HepG2 (cell line): ENCODE results near the gene GPRC5D. TPM values are rescaled to one million over a fixed set of nuclear protein-coding genes. Genes with fewer than 3 reads are reported as not detected.

Experiments used
- ARNT2 ChIP-seq: sonication (generic); formaldehyde crosslinking; IDR thresholded peaks from 2 replicates; pipeline ENCODE4 v1.8.0; 2022; ENCODE audit warnings: mild to moderate bottlenecking, low read depth, missing genetic modification reagents, moderate library complexity
- CCAR2 ChIP-seq: fragments of 200-400 bp; formaldehyde crosslinking; optimal IDR thresholded peaks from 2 replicates; pipeline ENCODE3; 2018; ENCODE audit warnings: low read depth, mild to moderate bottlenecking, low read length, moderate library complexity
- DNMT3B ChIP-seq: conservative IDR thresholded peaks from 2 replicates; pipeline ENCODE4 v1.6.1; 2016; ENCODE audit warnings: missing biosample characterization, control low read depth
- HNRNPK ChIP-seq: fragments of 200-400 bp; formaldehyde crosslinking; IDR thresholded peaks from 2 replicates; pipeline ENCODE4 v1.6.1; 2018; ENCODE audit warnings: low read length, low read depth, moderate library complexity, mild to moderate bottlenecking; ENCODE audit not compliant: poor library complexity, severe bottlenecking
- KLF11 ChIP-seq: IDR thresholded peaks from 2 replicates; pipeline ENCODE4 v1.6.1; 2016; ENCODE audit warnings: missing compliant biosample characterization
- MEIS1 ChIP-seq: sonication (generic); formaldehyde crosslinking; IDR thresholded peaks from 2 replicates; pipeline ENCODE4 v1.9.0; 2021; ENCODE audit warnings: mild to moderate bottlenecking, missing genetic modification reagents, moderate library complexity, borderline replicate concordance
- SATB2 ChIP-seq: sonication (generic); formaldehyde crosslinking; IDR thresholded peaks from 2 replicates; pipeline ENCODE4 v1.5.0; 2020; ENCODE audit warnings: missing genetic modification reagents
- XBP1 ChIP-seq: sonication (generic); formaldehyde crosslinking; IDR thresholded peaks from 2 replicates; pipeline ENCODE4 v1.5.0; 2020; ENCODE audit warnings: missing genetic modification reagents
- ZNF12 ChIP-seq: sonication (generic); formaldehyde crosslinking; IDR thresholded peaks from 2 replicates; pipeline ENCODE4 v1.5.0; 2020; ENCODE audit warnings: missing genetic modification reagents
- ZNF124 ChIP-seq: sonication (generic); formaldehyde crosslinking; IDR thresholded peaks from 2 replicates; pipeline ENCODE4 v1.4.0; 2020; ENCODE audit warnings: missing genetic modification reagents
- ZNF326 ChIP-seq: sonication (generic); formaldehyde crosslinking; IDR thresholded peaks from 2 replicates; pipeline ENCODE4 v1.4.0; 2020; ENCODE audit warnings: missing genetic modification reagents, borderline replicate concordance
- ZNF605 ChIP-seq: sonication (generic); formaldehyde crosslinking; IDR thresholded peaks from 2 replicates; pipeline ENCODE4 v1.8.0; 2022; ENCODE audit warnings: mild to moderate bottlenecking, missing genetic modification reagents
- ZSCAN30 ChIP-seq: sonication (generic); formaldehyde crosslinking; IDR thresholded peaks from 2 replicates; pipeline ENCODE4 v1.5.0; 2020; ENCODE audit warnings: mild to moderate bottlenecking, missing genetic modification reagents
- polyA plus RNA-seq, 8 experiments: library from polyadenylated mRNA; depleted of rRNA in 3 of 8; stranded (reverse) in 7 of 8; unstranded in 1 of 8; fragments of >200 nt; fragmentation: Illumina TruSeq in 4 of 8; extraction: Trizol in 4 of 8; gene quantifications; 2 replicates each; pipeline versions ENCODE4 v1.2.1 to v1.2.3, GENCODE V29; 2011 to 2016; ENCODE audit warnings: low read depth in 4 of 8, missing spikeins in 1 of 8, mixed read lengths in 1 of 8; ENCODE audit not compliant: insufficient read depth in 1 of 8
- total RNA-seq, 5 experiments: library from RNA; depleted of rRNA; stranded (reverse); fragments of >200 nt; fragmentation: Illumina TruSeq; extraction: Trizol; gene quantifications; 2 replicates each; pipeline ENCODE4 v1.2.3, GENCODE V29; 2016; ENCODE audit warnings: low read depth in 1 of 5
- TF ChIP-seq, protein P1 (sequence below): sonication (generic); formaldehyde crosslinking; IDR thresholded peaks from 2 replicates; pipeline ENCODE4 v1.4.0; 2020; ENCODE audit warnings: missing genetic modification reagents
- TF ChIP-seq, protein P2 (sequence below): sonication (generic); formaldehyde crosslinking; IDR thresholded peaks from 2 replicates; pipeline ENCODE4 v1.9.0; 2021; ENCODE audit warnings: missing genetic modification reagents, borderline replicate concordance
- TF ChIP-seq, protein P3 (sequence below): sonication (generic); formaldehyde crosslinking; IDR thresholded peaks from one replicate; pipeline ENCODE4 v1.5.1; 2020; ENCODE audit warnings: mild to moderate bottlenecking, missing genetic modification reagents; ENCODE audit errors: not compliant biosample characterization
- TF ChIP-seq, protein P4 (sequence below): sonication (generic); formaldehyde crosslinking; IDR thresholded peaks from 2 replicates; pipeline ENCODE4 v1.5.0; 2020; ENCODE audit warnings: missing genetic modification reagents, mild to moderate bottlenecking, borderline replicate concordance

The GPRC5D gene
- total and polyA plus RNA-seq, 2 of the 13 experiments (the other 11 are each of a cell fraction or from before 2014, with no cell fraction given) = not detected

DNA sequence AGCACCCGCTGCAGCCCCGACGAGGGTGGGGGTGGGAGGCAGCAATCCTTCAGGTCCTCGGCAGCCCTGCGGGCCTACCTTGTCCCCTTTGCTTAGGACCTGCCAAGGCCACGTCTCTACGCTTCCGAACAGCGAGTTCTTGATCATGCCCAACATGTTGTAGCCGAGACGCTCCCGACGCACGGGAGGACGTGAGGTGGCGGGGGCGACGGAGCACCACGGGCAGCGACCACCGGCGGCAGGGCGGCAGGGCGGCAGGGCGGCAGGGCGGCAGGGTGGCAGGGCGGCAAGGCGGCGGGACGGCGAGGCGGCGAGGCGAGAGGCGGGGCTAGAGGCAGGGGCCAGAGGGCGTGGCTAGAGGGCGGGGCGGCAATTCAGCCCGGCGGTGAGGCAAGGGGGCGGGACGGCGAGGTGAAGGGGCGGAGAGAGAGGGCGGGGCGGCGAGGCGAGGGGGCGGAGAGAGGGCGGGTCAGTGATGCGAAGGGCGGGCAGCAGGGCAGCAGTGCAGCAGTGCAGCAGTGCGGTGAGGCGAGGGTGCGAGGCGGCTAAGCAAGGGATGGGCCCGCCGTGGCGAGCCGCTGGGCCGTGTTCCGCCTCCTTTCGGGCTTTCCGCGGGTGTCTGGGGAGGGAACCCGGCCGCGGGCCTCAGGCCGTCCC lies 48.1 kb upstream of the GPRC5D start, which contains the start of gene HEBP1 (continued):
- no peak for TF ChIP-seq DNMT3B (CRISPR knock-in tag)
- no peak for TF ChIP-seq ZNF605 (CRISPR knock-in tag)
- TF ChIP-seq, protein P1, sequence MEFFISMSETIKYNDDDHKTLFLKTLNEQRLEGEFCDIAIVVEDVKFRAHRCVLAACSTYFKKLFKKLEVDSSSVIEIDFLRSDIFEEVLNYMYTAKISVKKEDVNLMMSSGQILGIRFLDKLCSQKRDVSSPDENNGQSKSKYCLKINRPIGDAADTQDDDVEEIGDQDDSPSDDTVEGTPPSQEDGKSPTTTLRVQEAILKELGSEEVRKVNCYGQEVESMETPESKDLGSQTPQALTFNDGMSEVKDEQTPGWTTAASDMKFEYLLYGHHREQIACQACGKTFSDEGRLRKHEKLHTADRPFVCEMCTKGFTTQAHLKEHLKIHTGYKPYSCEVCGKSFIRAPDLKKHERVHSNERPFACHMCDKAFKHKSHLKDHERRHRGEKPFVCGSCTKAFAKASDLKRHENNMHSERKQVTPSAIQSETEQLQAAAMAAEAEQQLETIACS = no peak
- no peak for TF ChIP-seq ZSCAN30 (CRISPR knock-in tag)
- no peak for TF ChIP-seq XBP1
- no peak for TF ChIP-seq ZNF326 (CRISPR knock-in tag)
- peak; percentile 41 for TF ChIP-seq HNRNPK
- no peak for TF ChIP-seq KLF11 (CRISPR knock-in tag)
- TF ChIP-seq SATB2 (CRISPR knock-in tag) = no peak
- 0 out of 2 replicates have a peak, but pooled peaks have one; percentile 16 for TF ChIP-seq ZNF12 (CRISPR knock-in tag)
- TF ChIP-seq, protein P2, sequence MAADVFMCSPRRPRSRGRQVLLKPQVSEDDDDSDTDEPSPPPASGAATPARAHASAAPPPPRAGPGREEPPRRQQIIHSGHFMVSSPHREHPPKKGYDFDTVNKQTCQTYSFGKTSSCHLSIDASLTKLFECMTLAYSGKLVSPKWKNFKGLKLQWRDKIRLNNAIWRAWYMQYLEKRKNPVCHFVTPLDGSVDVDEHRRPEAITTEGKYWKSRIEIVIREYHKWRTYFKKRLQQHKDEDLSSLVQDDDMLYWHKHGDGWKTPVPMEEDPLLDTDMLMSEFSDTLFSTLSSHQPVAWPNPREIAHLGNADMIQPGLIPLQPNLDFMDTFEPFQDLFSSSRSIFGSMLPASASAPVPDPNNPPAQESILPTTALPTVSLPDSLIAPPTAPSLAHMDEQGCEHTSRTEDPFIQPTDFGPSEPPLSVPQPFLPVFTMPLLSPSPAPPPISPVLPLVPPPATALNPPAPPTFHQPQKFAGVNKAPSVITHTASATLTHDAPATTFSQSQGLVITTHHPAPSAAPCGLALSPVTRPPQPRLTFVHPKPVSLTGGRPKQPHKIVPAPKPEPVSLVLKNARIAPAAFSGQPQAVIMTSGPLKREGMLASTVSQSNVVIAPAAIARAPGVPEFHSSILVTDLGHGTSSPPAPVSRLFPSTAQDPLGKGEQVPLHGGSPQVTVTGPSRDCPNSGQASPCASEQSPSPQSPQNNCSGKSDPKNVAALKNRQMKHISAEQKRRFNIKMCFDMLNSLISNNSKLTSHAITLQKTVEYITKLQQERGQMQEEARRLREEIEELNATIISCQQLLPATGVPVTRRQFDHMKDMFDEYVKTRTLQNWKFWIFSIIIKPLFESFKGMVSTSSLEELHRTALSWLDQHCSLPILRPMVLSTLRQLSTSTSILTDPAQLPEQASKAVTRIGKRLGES (CRISPR knock-in tag) = no peak
- TF ChIP-seq ZNF124 (CRISPR knock-in tag) = no peak
- no peak for TF ChIP-seq ARNT2 (CRISPR knock-in tag)
- TF ChIP-seq CCAR2 = no peak
- TF ChIP-seq, protein P3, sequence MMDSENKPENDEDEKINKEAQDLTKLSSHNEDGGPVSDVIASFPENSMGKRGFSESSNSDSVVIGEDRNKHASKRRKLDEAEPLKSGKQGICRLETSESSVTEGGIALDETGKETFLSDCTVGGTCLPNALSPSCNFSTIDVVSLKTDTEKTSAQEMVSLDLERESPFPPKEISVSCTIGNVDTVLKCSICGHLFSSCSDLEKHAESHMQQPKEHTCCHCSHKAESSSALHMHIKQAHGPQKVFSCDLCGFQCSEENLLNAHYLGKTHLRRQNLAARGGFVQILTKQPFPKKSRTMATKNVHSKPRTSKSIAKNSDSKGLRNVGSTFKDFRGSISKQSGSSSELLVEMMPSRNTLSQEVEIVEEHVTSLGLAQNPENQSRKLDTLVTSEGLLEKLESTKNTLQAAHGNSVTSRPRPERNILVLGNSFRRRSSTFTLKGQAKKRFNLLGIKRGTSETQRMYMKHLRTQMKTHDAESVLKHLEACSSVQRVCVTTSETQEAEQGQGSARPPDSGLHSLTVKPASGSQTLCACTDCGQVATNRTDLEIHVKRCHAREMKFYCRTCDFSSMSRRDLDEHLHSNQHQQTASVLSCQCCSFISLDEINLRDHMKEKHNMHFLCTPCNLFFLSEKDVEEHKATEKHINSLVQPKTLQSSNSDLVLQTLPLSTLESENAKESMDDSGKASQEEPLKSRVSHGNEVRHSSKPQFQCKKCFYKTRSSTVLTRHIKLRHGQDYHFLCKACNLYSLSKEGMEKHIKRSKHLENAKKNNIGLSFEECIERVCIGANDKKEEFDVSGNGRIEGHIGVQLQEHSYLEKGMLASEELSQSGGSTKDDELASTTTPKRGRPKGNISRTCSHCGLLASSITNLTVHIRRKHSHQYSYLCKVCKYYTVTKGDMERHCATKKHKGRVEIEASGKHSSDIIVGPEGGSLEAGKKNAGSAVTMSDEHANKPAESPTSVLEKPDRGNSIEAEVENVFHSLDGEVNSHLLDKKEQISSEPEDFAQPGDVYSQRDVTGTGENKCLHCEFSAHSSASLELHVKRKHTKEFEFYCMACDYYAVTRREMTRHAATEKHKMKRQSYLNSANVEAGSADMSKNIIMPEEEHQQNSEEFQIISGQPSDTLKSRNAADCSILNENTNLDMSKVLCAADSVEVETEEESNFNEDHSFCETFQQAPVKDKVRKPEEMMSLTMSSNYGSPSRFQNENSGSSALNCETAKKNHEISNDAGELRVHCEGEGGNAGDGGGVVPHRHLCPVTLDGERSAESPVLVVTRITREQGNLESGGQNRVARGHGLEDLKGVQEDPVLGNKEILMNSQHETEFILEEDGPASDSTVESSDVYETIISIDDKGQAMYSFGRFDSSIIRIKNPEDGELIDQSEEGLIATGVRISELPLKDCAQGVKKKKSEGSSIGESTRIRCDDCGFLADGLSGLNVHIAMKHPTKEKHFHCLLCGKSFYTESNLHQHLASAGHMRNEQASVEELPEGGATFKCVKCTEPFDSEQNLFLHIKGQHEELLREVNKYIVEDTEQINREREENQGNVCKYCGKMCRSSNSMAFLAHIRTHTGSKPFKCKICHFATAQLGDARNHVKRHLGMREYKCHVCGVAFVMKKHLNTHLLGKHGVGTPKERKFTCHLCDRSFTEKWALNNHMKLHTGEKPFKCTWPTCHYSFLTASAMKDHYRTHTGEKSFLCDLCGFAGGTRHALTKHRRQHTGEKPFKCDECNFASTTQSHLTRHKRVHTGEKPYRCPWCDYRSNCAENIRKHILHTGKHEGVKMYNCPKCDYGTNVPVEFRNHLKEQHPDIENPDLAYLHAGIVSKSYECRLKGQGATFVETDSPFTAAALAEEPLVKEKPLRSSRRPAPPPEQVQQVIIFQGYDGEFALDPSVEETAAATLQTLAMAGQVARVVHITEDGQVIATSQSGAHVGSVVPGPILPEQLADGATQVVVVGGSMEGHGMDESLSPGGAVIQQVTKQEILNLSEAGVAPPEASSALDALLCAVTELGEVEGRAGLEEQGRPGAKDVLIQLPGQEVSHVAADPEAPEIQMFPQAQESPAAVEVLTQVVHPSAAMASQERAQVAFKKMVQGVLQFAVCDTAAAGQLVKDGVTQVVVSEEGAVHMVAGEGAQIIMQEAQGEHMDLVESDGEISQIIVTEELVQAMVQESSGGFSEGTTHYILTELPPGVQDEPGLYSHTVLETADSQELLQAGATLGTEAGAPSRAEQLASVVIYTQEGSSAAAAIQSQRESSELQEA = peak; percentile 2
- TF ChIP-seq, protein P4, sequence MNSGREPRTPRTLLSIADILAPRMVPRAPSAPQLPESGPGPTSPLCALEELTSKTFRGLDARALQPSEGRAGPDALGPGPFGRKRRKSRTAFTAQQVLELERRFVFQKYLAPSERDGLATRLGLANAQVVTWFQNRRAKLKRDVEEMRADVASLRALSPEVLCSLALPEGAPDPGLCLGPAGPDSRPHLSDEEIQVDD (CRISPR knock-in tag) = 0 out of 2 replicates have a peak, but pooled peaks have one; percentile 31
- TF ChIP-seq MEIS1 (CRISPR knock-in tag) = no peak
